Ovary (tissue), 3 donors: ENCODE measurements around the gene TSPEAR.

ENCODE experiments used
- EP300 ChIP-seq: sonication (generic); formaldehyde crosslinking; IDR thresholded peaks from one replicate; pipeline ENCODE4 v1.6.1; 2017; ENCODE audit warnings: antibody characterized with exemption
- POLR2A ChIP-seq: fragments of 450-650 bp; IDR thresholded peaks from one replicate; pipeline ENCODE4 v1.6.1; 2017; ENCODE audit warnings: antibody characterized with exemption, mild to moderate bottlenecking, moderate library complexity
- TF ChIP-seq, protein P1 (sequence below), 3 donors: fragments of 450-650 bp in 2 of 3; fragments of 200-600 bp in 1 of 3; IDR thresholded peaks; one replicate each; pipeline versions ENCODE4 v1.5.1 to v1.8.0; 2016 to 2022; ENCODE audit warnings: antibody characterized with exemption in 3 of 3, mild to moderate bottlenecking in 1 of 3
- donor health status: DM: no; HTN: no; CAD: no.

DNA sequence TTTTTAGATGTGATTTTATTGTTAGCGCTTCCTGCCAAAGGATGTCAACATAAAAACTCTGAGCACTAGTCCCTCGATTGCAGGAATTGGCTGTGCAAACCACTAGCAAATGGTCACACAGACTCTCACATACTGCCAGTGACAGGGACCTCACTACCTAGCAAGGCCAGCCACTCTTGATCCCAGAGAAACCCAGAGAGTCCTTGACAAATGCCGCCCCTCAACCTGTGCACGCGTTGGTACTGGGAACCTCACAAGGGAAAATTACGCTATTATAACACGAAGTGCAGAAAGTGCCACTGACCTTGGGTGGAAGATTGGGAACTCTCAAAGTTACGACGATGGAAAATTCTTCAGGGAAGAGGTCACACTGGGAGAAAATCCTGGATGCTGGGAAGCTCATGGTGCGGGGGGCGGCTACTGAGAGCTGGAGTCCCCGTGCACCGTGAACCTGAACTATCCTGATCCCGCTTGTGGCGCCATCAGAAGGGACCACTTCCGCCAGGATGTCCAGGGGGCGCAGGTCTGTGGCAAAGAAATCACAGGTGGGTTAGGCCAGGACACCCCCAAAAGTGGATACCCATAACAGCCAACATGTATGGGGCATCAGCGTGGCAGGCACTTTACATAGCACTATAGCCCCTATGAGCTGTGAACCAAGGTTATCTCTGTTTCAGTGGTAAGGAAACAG is 143.7 kb downstream of the TSPEAR start:
- TF ChIP-seq, protein P1, sequence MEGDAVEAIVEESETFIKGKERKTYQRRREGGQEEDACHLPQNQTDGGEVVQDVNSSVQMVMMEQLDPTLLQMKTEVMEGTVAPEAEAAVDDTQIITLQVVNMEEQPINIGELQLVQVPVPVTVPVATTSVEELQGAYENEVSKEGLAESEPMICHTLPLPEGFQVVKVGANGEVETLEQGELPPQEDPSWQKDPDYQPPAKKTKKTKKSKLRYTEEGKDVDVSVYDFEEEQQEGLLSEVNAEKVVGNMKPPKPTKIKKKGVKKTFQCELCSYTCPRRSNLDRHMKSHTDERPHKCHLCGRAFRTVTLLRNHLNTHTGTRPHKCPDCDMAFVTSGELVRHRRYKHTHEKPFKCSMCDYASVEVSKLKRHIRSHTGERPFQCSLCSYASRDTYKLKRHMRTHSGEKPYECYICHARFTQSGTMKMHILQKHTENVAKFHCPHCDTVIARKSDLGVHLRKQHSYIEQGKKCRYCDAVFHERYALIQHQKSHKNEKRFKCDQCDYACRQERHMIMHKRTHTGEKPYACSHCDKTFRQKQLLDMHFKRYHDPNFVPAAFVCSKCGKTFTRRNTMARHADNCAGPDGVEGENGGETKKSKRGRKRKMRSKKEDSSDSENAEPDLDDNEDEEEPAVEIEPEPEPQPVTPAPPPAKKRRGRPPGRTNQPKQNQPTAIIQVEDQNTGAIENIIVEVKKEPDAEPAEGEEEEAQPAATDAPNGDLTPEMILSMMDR (IDR thresholded peaks at IDR 0.05), result no peak
- TF ChIP-seq POLR2A, result no peak
- TF ChIP-seq EP300, result no peak
